ACC112 (cell line): ENCODE measurements around the gene PRDM2.

Source experiments
- H2AFZ ChIP-seq: fragments of 200-600 bp; sonication (generic); one replicate; pipeline ENCODE4 v1.6.0; 2017; ENCODE audit warnings: antibody characterized with exemption, low read length; ENCODE audit not compliant: unreplicated experiment
- H3K27ac ChIP-seq: fragments of 200-600 bp; sonication (generic); 2 replicates; pipeline ENCODE4 v1.5.1; 2014; ENCODE audit warnings: low read depth, mild to moderate bottlenecking, antibody characterized with exemption, low read length, moderate library complexity
- H3K27me3 ChIP-seq: fragments of 200-600 bp; sonication (generic); 2 replicates; pipeline ENCODE4 v1.6.1; 2014; ENCODE audit warnings: mild to moderate bottlenecking, antibody characterized with exemption, low read length, moderate library complexity, mixed read lengths; ENCODE audit not compliant: insufficient read depth
- H3K36me3 ChIP-seq: fragments of 200-600 bp; sonication (generic); 2 replicates; pipeline ENCODE4 v1.6.1; 2016; ENCODE audit warnings: mild to moderate bottlenecking, antibody characterized with exemption, low read length, moderate library complexity, mixed read lengths; ENCODE audit not compliant: insufficient read depth
- H3K4me1 ChIP-seq: fragments of 200-600 bp; sonication (generic); one replicate; pipeline ENCODE4 v1.6.1; 2016; ENCODE audit warnings: low read length, mixed read lengths; ENCODE audit not compliant: insufficient read depth, unreplicated experiment, control insufficient read depth
- H3K4me3 ChIP-seq: fragments of 200-600 bp; sonication (generic); 2 replicates; pipeline ENCODE4 v1.5.1; 2014; ENCODE audit warnings: mild to moderate bottlenecking, low read depth, low read length
- H3K79me2 ChIP-seq: fragments of 200-600 bp; sonication (generic); one replicate; pipeline ENCODE4 v1.6.0; 2016; ENCODE audit warnings: low read length; ENCODE audit not compliant: control insufficient read depth, unreplicated experiment, insufficient read depth

Gene PRDM2

DNA sequence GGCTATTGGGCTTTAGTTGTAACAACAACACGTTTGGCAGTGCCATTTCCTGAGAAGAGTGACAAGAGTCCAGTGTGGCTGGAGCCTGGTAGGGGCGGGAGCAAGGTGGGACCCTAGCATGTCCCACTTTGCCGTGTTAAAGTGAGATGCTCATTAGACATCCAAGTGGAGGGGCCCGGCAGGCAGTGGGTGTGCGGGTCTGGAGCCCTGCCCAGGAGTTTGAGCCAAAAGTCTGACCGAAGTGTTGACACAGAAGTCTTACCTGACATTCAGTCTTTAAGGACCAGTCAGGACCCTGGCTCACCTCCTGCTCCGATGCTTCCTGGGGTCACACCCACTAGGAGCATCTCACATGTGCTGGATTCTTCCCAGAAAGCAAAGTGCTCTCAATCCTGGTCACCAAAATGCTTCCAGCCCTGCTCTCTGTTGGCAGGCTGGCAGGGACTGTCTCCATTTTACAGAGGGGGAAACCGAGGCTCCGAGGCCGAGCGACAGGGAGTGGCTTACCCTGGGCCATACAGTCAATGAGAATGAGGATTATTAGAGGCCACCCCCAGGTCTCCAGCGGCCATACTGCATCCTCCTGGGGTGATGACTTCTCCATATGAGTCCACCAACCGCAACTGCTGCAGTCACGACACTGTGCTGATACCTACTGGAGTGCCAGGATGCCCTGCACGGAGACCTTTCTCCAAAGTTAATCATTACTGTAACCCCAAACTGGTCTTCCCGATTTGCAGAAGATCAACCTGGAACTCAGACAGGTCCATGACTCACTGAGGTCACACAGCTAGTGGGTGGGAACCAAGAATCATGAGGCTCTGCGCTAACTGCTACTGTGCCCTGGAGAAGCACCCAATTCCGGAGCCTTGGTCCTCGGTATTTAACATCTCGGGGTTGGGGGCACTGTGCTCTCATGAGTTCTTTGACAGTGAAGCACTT is 112.7 kb downstream of the PRDM2 start:
- Histone ChIP-seq H2AFZ (no peak overlapping the region), H3K4me1 (no peaks in the 10 kb centered on the region), H3K79me2 (no peaks in the 10 kb centered on the region), H3K27ac (no peak overlapping the region), H3K36me3 (no peaks in the 10 kb centered on the region), H3K4me3 (no peak overlapping the region), H3K27me3 (no peaks in the 10 kb centered on the region)

DNA sequence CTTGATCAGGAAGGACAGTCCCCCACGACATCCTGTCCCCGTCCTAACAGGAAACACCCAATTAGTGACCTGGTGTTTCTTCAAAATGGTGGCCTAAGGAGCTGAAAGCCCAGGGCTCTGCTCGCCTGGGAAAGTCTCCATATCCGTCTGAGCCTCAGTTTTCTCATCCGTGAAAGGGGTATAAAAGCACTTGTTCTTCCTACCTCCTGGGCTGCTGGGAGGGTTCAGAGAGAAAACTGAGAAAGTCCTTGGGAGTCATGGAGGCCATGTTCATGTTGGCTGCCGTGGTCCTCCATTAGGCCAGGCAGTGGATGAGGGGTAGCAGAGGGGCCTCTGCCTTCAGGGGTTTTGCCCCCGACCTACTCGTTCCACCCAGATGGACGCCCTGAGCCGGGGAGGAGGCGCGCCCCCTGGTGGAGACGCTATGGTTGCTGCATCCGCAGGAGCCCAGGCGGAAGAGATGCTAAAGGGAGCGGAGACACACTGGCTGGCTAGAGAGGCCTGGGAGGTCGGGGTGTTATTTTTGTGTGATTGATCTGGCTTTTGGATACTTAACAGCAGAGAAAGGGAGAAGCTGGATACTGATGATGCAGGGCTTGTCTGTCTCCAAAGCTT is 113.5 kb downstream of the PRDM2 start:
- H3K4me1 ChIP-seq = no peaks in the 10 kb centered on the region
- H3K27me3 ChIP-seq = no peaks in the 10 kb centered on the region
- H3K79me2 ChIP-seq = no peaks in the 10 kb centered on the region
- no peak overlapping the region for H3K27ac ChIP-seq
- H3K36me3 ChIP-seq = no peaks in the 10 kb centered on the region
- no peak overlapping the region for H2AFZ ChIP-seq
- no peak overlapping the region for H3K4me3 ChIP-seq

DNA sequence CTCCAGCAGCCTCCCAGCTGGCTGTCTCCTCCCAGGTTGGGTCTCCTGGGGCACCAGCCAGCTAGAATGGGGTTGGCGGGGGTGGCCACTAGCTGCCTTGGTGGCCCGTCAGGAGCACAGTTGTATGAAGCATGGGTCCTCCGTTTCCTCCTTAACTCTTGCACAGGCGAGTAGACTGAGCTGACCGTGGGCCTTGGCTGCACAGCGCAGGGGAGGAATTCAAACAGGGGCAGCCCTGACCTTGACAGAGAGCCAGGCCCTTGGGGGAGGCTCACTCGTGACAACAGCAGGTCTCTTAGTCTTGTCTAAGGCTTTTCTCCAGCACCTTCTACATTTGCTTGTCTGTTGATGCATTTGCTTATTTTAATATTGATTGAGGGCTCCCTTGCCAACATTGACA is 114.1 kb downstream of the PRDM2 start:
- Histone ChIP-seq H2AFZ (no peak overlapping the region), H3K27me3 (no peaks in the 10 kb centered on the region), H3K36me3 (no peaks in the 10 kb centered on the region), H3K79me2 (no peaks in the 10 kb centered on the region), H3K4me1 (no peaks in the 10 kb centered on the region), H3K4me3 (no peak overlapping the region), H3K27ac (no peak overlapping the region)

DNA sequence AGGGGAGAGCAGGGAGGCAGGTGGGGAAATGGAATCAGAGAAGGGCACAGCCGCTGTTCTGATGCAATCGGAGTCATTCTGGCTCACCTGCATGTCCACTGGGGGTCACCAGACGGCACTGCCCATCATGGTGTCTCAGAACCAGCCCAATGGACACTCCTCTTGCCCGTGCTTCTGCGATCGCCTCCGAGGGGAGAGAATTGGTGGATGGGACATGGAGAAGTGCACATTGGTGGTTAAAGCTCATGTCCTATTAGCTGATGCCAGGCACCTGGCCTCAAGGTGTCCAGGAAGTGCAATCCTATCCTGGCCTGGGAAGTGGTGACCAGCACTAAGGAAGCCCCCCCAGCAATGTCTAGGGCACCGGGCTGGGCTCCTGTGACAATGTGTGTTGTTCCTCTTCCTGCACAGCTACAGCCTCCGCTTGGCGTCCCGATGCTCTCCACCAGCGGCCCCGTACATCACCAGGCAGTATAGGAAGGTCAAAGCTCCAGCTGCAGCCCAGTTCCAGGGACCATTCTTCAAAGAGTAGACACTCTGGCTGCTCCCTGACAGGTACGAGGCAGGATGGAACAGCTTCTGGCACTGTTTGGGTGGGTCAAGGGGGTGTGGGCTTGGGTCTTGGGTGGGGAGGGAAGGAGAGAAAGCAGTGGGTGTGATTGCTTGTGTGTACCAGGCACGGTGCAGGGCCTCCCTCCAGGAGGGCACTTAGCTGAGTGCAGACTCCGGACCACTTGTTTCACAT is 116.2 kb downstream of the PRDM2 start:
- Histone ChIP-seq H2AFZ (no peak overlapping the region), H3K36me3 (no peaks in the 10 kb centered on the region), H3K4me1 (no peaks in the 10 kb centered on the region), H3K79me2 (no peaks in the 10 kb centered on the region), H3K27me3 (no peaks in the 10 kb centered on the region), H3K27ac (no peak overlapping the region), H3K4me3 (no peak overlapping the region)

- Histone ChIP-seq H3K4me1 (no peaks in the 10 kb centered on the region), H3K79me2 (no peaks in the 10 kb centered on the region), H2AFZ (no peak overlapping the region), H3K27me3 (no peaks in the 10 kb centered on the region), H3K27ac (no peak overlapping the region), H3K36me3 (no peaks in the 10 kb centered on the region), H3K4me3 (no peak overlapping the region)
Observed at GRCh38 chr1:13817906-13818305, 117.9 kb downstream of the PRDM2 start.

DNA sequence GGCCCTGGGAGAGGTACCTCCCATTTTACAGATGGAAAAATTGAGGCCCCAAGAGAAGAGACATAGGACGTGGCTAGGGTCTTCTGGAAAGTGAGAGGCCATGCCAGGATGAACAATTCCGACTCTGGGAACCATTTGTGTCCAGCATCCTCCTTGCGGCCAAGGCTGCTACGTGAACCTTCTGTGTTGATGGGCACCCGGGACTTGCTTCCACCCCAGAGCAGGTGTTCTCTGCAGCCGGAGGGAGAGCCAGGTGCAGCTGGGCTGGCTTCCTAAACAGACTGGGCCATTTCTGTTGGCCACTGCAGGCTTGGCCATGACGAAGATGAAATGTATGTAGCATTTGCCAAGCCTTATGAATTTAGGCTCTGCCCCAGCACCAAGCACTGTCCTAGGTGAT is 118.9 kb downstream of the PRDM2 start:
- Histone ChIP-seq H3K27ac (no peak overlapping the region), H3K79me2 (no peaks in the 10 kb centered on the region), H3K27me3 (no peaks in the 10 kb centered on the region), H3K4me3 (no peak overlapping the region), H3K4me1 (no peaks in the 10 kb centered on the region), H2AFZ (no peak overlapping the region), H3K36me3 (no peaks in the 10 kb centered on the region)

DNA sequence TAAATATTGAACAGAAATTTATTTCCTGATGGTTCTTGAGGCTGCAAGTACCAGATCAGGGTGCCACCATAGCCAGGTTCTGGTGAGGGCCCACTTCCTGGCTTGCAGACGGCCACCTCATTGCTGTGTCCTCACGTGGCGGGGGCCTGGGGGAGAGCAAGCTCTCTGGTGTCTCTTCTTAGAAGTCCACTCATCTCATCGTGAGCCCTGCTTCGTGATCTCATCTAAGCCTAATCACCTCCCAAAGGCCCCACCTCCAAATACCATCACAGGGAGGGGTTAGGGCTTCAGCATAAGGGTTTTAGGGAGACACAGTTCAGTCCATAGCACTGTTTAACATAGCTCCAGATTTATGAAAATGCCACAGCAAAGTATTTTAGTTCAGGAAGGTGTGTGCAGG is 119.7 kb downstream of the PRDM2 start:
- Histone ChIP-seq H3K36me3 (no peaks in the 10 kb centered on the region), H3K27me3 (no peaks in the 10 kb centered on the region), H3K4me1 (no peaks in the 10 kb centered on the region), H3K27ac (no peak overlapping the region), H2AFZ (no peak overlapping the region), H3K4me3 (no peak overlapping the region), H3K79me2 (no peaks in the 10 kb centered on the region)

DNA sequence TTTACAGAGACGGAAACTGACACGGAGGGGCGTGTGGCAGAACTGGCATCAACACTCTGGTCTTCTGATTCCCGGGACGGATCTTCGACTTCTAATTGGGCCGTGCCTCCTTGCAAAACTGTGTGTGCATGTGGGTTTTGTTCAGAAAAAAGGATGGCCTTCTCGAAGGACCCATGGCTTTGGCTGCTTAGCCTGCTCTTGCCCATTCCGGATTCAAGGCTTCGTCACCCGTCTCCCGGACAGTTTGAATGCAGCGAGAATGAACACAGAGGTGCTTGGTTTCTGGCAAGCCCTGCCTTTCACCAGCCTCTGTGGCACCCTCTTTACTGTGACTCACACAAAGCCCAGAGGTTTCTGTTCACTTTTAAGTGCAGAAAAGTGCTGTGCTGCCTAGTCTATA is 120.1 kb downstream of the PRDM2 start:
- Histone ChIP-seq H3K36me3 (no peaks in the 10 kb centered on the region), H3K27me3 (no peaks in the 10 kb centered on the region)

GRCh38 chr1:13820456-13820855 is 120.5 kb downstream of the PRDM2 start:
- no peak overlapping the region for H3K4me3 ChIP-seq

More for the DNA sequence above, 120.1 kb downstream of the PRDM2 start:
- Histone ChIP-seq H3K4me1 (no peaks in the 10 kb centered on the region), H2AFZ (no peak overlapping the region), H3K79me2 (no peaks in the 10 kb centered on the region), H3K27ac (no peak overlapping the region), H3K4me3 (no peak overlapping the region)

DNA sequence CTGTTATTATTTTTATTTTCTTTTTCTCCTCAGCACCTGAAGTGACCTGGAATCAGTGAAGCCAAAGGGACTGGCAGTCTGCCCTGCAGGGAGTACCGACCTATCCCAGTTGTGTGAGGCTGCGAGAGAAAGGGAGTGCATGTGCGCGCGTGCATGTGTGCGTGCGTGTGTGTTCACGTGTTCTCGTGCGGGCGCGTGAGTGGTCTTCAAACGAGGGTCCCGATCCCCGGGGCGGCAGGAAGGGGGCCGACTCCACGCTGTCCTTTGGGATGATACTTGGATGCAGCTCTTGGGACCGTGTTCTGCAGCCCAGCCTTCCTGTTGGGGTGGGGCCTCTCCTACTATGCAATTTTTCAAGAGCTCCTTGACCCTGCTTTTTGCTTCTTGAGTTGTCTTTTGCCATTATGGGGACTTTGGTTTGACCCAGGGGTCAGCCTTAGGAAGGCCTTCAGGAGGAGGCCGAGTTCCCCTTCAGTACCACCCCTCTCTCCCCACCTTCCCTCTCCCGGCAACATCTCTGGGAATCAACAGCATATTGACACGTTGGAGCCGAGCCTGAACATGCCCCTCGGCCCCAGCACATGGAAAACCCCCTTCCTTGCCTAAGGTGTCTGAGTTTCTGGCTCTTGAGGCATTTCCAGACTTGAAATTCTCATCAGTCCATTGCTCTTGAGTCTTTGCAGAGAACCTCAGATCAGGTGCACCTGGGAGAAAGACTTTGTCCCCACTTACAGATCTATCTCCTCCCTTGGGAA is 123.3 kb downstream of the PRDM2 start:
- Histone ChIP-seq H3K4me3 (no peak overlapping the region), H3K4me1 (no peaks in the 10 kb centered on the region), H3K36me3 (no peaks in the 10 kb centered on the region), H2AFZ (no peak overlapping the region), H3K27ac (no peak overlapping the region), H3K27me3 (peaks cover 5% of the 10 kb centered on the region; the same call in 1 of the 2 replicates), H3K79me2 (no peaks in the 10 kb centered on the region)

More at GRCh38 chr1:13820456-13820855, 120.5 kb downstream of the PRDM2 start:
- Histone ChIP-seq H2AFZ (no peak overlapping the region), H3K79me2 (no peaks in the 10 kb centered on the region), H3K27ac (no peak overlapping the region), H3K36me3 (no peaks in the 10 kb centered on the region), H3K4me1 (no peaks in the 10 kb centered on the region), H3K27me3 (no peaks in the 10 kb centered on the region)
